CD4-positive, CD25-positive, alpha-beta regulatory T cell (primary cell): ENCODE measurements around the gene ZMPSTE24. TPM values are rescaled to one million over a fixed set of nuclear protein-coding genes. Genes with fewer than 3 reads are reported as not detected.

ENCODE experiments used
- ATAC-seq, 2 donors: fragments of 150-1000 bp; cut with Tn5 transposase; one replicate each; pipeline ENCODE4 v1.10.0; 2021; ENCODE audit warnings: low read depth in 2 of 2, moderate number of reproducible peaks in 2 of 2, moderate library complexity in 1 of 2
- DNase-seq, 3 donors: peaks; one replicate each; pipeline versions ENCODE4 v3.0.0 to v3.0.0-alpha.2; 2012 to 2022; ENCODE audit warnings: mixed read lengths in 1 of 3
- H3K27ac ChIP-seq: one replicate; pipeline ENCODE4 v1.7.0; 2013; ENCODE audit warnings: mild to moderate bottlenecking, low read length; ENCODE audit not compliant: insufficient read depth, poor library complexity, severe bottlenecking
- H3K27me3 ChIP-seq: one replicate; pipeline ENCODE4 v1.7.0; 2013; ENCODE audit warnings: low read length; ENCODE audit not compliant: control insufficient read depth, insufficient read depth
- H3K36me3 ChIP-seq: one replicate; pipeline ENCODE4 v1.7.0; 2013; ENCODE audit warnings: mild to moderate bottlenecking, low read length, moderate library complexity; ENCODE audit not compliant: control insufficient read depth, insufficient read depth
- H3K4me1 ChIP-seq: 2 replicates; pipeline ENCODE4 v1.7.0; 2013; ENCODE audit warnings: mild to moderate bottlenecking, low read length; ENCODE audit not compliant: insufficient read depth, control insufficient read depth, poor library complexity, severe bottlenecking
- H3K4me3 ChIP-seq: one replicate; pipeline ENCODE4 v1.7.0; 2013; ENCODE audit warnings: low read depth, mild to moderate bottlenecking, low read length, moderate library complexity
- H3K9me3 ChIP-seq, 2 experiments: 1 replicate in 1 of 2; 2 replicates in 1 of 2; pipeline ENCODE4 v1.7.0; 2013; ENCODE audit warnings: low read length in 2 of 2, mild to moderate bottlenecking in 1 of 2, moderate library complexity in 1 of 2; ENCODE audit not compliant: control insufficient read depth in 2 of 2
- H3K27ac Mint-ChIP-seq, 3 donors: one replicate each; pipeline ENCODE4 v1.8.0; 2020 to 2022; ENCODE audit warnings: mild to moderate bottlenecking in 3 of 3, mixed read lengths in 3 of 3, moderate library complexity in 2 of 3
- H3K27me3 Mint-ChIP-seq: one replicate; pipeline ENCODE4 v1.8.0; 2022; ENCODE audit warnings: mild to moderate bottlenecking, mixed read lengths
- H3K36me3 Mint-ChIP-seq: one replicate; pipeline ENCODE4 v1.8.0; 2020; ENCODE audit warnings: mixed read lengths
- H3K4me1 Mint-ChIP-seq, 4 donors: one replicate each; pipeline ENCODE4 v1.8.0; 2020 to 2022; ENCODE audit warnings: mixed read lengths in 4 of 4, mild to moderate bottlenecking in 1 of 4
- H3K4me3 Mint-ChIP-seq, 4 donors: one replicate each; pipeline ENCODE4 v1.8.0; 2020 to 2022; ENCODE audit warnings: mild to moderate bottlenecking in 4 of 4, mixed read lengths in 4 of 4, moderate library complexity in 3 of 4
- H3K9me3 Mint-ChIP-seq, 7 donors: one replicate each; pipeline ENCODE4 v1.8.0; 2020 to 2022; ENCODE audit warnings: mixed read lengths in 7 of 7, mild to moderate bottlenecking in 3 of 7, moderate library complexity in 2 of 7
- polyA plus RNA-seq, 4 donors: library from polyadenylated mRNA; unstranded; fragments of 300-500 nt; fragmentation: Illumina TruSeq; gene quantifications; one replicate each; pipeline ENCODE4 v1.2.3, GENCODE V29; 2021
- total RNA-seq: library from RNA; stranded (reverse); gene quantifications from one replicate; pipeline ENCODE4 v1.2.3, GENCODE V29; 2022

Gene ZMPSTE24
- total and polyA plus RNA-seq, 5 donors from 2014 or later, result 12.2 to 35.1 (median 31.8) TPM

GRCh38 chr1:40312238-40313205, 54.5 kb downstream of the ZMPSTE24 start:
- H3K9me3 ChIP-seq, result no peaks in the 10 kb centered on the region
- H3K36me3 Mint-ChIP-seq, result no peaks in the 10 kb centered on the region
- H3K27me3 Mint-ChIP-seq, result peaks cover 2% of the 10 kb centered on the region
- no peak overlapping the region for H3K4me3 ChIP-seq
- ATAC-seq (no peak), DNase-seq (peak in 1 of 3 donors; percentile 76)
- H3K36me3 ChIP-seq, result no peaks in the 10 kb centered on the region
- peak overlapping the region in 2 of 4 donors; percentile 50 to 66 for H3K4me3 Mint-ChIP-seq
- no peaks in the 10 kb centered on the region for H3K9me3 Mint-ChIP-seq
- peak overlapping the region; percentile 78 to 80 (median 79) for H3K27ac Mint-ChIP-seq
- H3K4me1 Mint-ChIP-seq, result peaks cover 6 to 45% (median 18%) of the 10 kb centered on the region in 4 donors
- peaks cover 42% of the 10 kb centered on the region for H3K4me1 ChIP-seq
- no peaks in the 10 kb centered on the region for H3K27me3 ChIP-seq
- peak overlapping the region; percentile 59 for H3K27ac ChIP-seq

GRCh38 chr1:40313329-40313957, 55.4 kb downstream of the ZMPSTE24 start:
- Histone ChIP-seq H3K9me3 (no peaks in the 10 kb centered on the region), H3K27ac (no peak overlapping the region), H3K27me3 (no peaks in the 10 kb centered on the region), H3K36me3 (no peaks in the 10 kb centered on the region), H3K4me1 (peaks cover 43% of the 10 kb centered on the region), H3K4me3 (no peak overlapping the region)
- no peaks in the 10 kb centered on the region for H3K9me3 Mint-ChIP-seq
- H3K36me3 Mint-ChIP-seq, result peaks cover 5% of the 10 kb centered on the region
- DNase-seq, result no peak
- no peak for ATAC-seq
- peaks cover 11% of the 10 kb centered on the region for H3K27me3 Mint-ChIP-seq
- peaks cover 6 to 51% (median 24%) of the 10 kb centered on the region in 4 donors for H3K4me1 Mint-ChIP-seq
- peak overlapping the region; percentile 51 to 80 (median 78) for H3K27ac Mint-ChIP-seq
- H3K4me3 Mint-ChIP-seq, result peak overlapping the region; percentile 11 to 50 (median 36)

- Histone ChIP-seq H3K4me3 (no peak overlapping the region), H3K27ac (no peak overlapping the region), H3K9me3 (no peaks in the 10 kb centered on the region), H3K27me3 (no peaks in the 10 kb centered on the region), H3K4me1 (peaks cover 43% of the 10 kb centered on the region), H3K36me3 (no peaks in the 10 kb centered on the region)
- Mint-ChIP-seq H3K9me3 (peaks cover 0 to 2% (median 0%) of the 10 kb centered on the region in 7 donors), H3K27me3 (peaks cover 18% of the 10 kb centered on the region), H3K27ac (peak overlapping the region in 1 of 3 donors; percentile 82), H3K36me3 (peaks cover 5% of the 10 kb centered on the region), H3K4me1 (peaks cover 6 to 57% (median 28%) of the 10 kb centered on the region in 4 donors), H3K4me3 (peak overlapping the region in 2 of 4 donors; percentile 88 to 90)
- DNase-seq (no peak), ATAC-seq (no peak)
These were observed 56.1 kb downstream of the ZMPSTE24 start for GRCh38 chr1:40313958-40314720.

- Histone ChIP-seq H3K4me3 (no peak overlapping the region), H3K36me3 (no peaks in the 10 kb centered on the region), H3K4me1 (peaks cover 43% of the 10 kb centered on the region), H3K27me3 (no peaks in the 10 kb centered on the region), H3K9me3 (no peaks in the 10 kb centered on the region), H3K27ac (no peak overlapping the region)
- Mint-ChIP-seq H3K27me3 (peaks cover 22% of the 10 kb centered on the region), H3K4me1 (peaks cover 6 to 58% (median 28%) of the 10 kb centered on the region in 4 donors), H3K27ac (peak overlapping the region in 2 of 3 donors; percentile 63 to 82), H3K4me3 (peak overlapping the region; percentile 68 to 93 (median 89)), H3K9me3 (peaks cover 0 to 2% (median 0%) of the 10 kb centered on the region in 7 donors), H3K36me3 (peaks cover 5% of the 10 kb centered on the region)
- no peak for DNase-seq
- ATAC-seq, result no peak
These were observed 56.7 kb downstream of the ZMPSTE24 start for GRCh38 chr1:40314721-40315238.

- Mint-ChIP-seq H3K36me3 (peaks cover 5% of the 10 kb centered on the region), H3K4me1 (peaks cover 6 to 58% (median 28%) of the 10 kb centered on the region in 4 donors)
- no peaks in the 10 kb centered on the region for H3K36me3 ChIP-seq
These were observed 57.3 kb downstream of the ZMPSTE24 start for GRCh38 chr1:40315239-40315794.

GRCh38 chr1:40315795-40316594, 58.0 kb downstream of the ZMPSTE24 start:
- no peaks in the 10 kb centered on the region for H3K9me3 ChIP-seq
- peaks cover 6 to 58% (median 28%) of the 10 kb centered on the region in 4 donors for H3K4me1 Mint-ChIP-seq
- peaks cover 5% of the 10 kb centered on the region for H3K36me3 Mint-ChIP-seq
- peak overlapping the region; percentile 69 for H3K4me3 ChIP-seq
- no peaks in the 10 kb centered on the region for H3K36me3 ChIP-seq
- H3K4me3 Mint-ChIP-seq, result peak overlapping the region; percentile 88 to 95 (median 92)
- peak overlapping the region; percentile 38 to 88 (median 82) for H3K27ac Mint-ChIP-seq
- DNase-seq, result peak in 2 of 3 donors; percentile 29 to 46
- H3K27me3 Mint-ChIP-seq, result peaks cover 22% of the 10 kb centered on the region
- H3K27me3 ChIP-seq, result no peaks in the 10 kb centered on the region
- H3K4me1 ChIP-seq, result peaks cover 43% of the 10 kb centered on the region
- H3K27ac ChIP-seq, result no peak overlapping the region
- peak in 1 of 2 donors; percentile 2 for ATAC-seq
- peaks cover 0 to 2% (median 0%) of the 10 kb centered on the region in 7 donors for H3K9me3 Mint-ChIP-seq

More at GRCh38 chr1:40315239-40315794, 57.3 kb downstream of the ZMPSTE24 start:
- H3K9me3 ChIP-seq, result no peaks in the 10 kb centered on the region
- Mint-ChIP-seq H3K4me3 (peak overlapping the region; percentile 88 to 95 (median 92)), H3K27me3 (peaks cover 22% of the 10 kb centered on the region), H3K27ac (peak overlapping the region; percentile 63 to 88 (median 82)), H3K9me3 (peaks cover 0 to 2% (median 0%) of the 10 kb centered on the region in 7 donors)
- peak; percentile 71 to 93 (median 85) for DNase-seq
- H3K4me1 ChIP-seq, result peaks cover 43% of the 10 kb centered on the region
- H3K4me3 ChIP-seq, result peak overlapping the region; percentile 69
- ATAC-seq, result peak; percentile 80 to 81
- H3K27me3 ChIP-seq, result no peaks in the 10 kb centered on the region
- H3K27ac ChIP-seq, result no peak overlapping the region
